Mesendoderm (in vitro differentiated cells): ENCODE measurements around the gene PLIN4.

Source experiments
- DNase-seq: peaks from one replicate; pipeline ENCODE4 v3.0.0; 2013
- H2AK5ac ChIP-seq: 2 replicates; pipeline ENCODE4 v1.6.1; 2013; ENCODE audit warnings: low read length, inconsistent platforms
- H2BK120ac ChIP-seq: 2 replicates; pipeline ENCODE4 v1.6.1; 2013; ENCODE audit warnings: low read depth, mild to moderate bottlenecking, low read length, moderate library complexity, mixed read lengths
- H2BK15ac ChIP-seq: replicated peaks from 2 replicates; pipeline ENCODE4 v1.6.1; 2013; ENCODE audit warnings: low read depth, mild to moderate bottlenecking, moderate library complexity
- H2BK5ac ChIP-seq: 2 replicates; pipeline ENCODE4 v1.6.1; 2013; ENCODE audit warnings: low read length, inconsistent platforms
- H3K18ac ChIP-seq: 2 replicates; pipeline ENCODE4 v1.6.1; 2013; ENCODE audit warnings: mild to moderate bottlenecking, low read length, mixed read lengths
- H3K23ac ChIP-seq: one replicate; pipeline ENCODE4 v1.6.1; 2013; ENCODE audit warnings: low read length
- H3K27ac ChIP-seq: 2 replicates; pipeline ENCODE4 v1.5.1; 2013; ENCODE audit warnings: low read depth, mild to moderate bottlenecking, inconsistent platforms, low read length, moderate library complexity
- H3K27me3 ChIP-seq: 2 replicates; pipeline ENCODE4 v1.6.1; 2013; ENCODE audit warnings: low read length, control low read depth, mild to moderate bottlenecking, inconsistent platforms; ENCODE audit not compliant: insufficient read depth, poor library complexity
- H3K36me3 ChIP-seq: 2 replicates; pipeline ENCODE4 v1.6.1; 2013; ENCODE audit warnings: low read length, inconsistent platforms; ENCODE audit not compliant: control insufficient read depth, insufficient read depth
- H3K4ac ChIP-seq: one replicate; pipeline ENCODE4 v1.6.1; 2013; ENCODE audit warnings: low read depth, mild to moderate bottlenecking, low read length, moderate library complexity
- H3K4me1 ChIP-seq: 2 replicates; pipeline ENCODE4 v1.6.1; 2013; ENCODE audit warnings: low read depth, low read length, inconsistent platforms; ENCODE audit not compliant: control insufficient read depth
- H3K4me2 ChIP-seq: 2 replicates; pipeline ENCODE4 v1.6.1; 2013; ENCODE audit warnings: low read length
- H3K4me3 ChIP-seq: 2 replicates; pipeline ENCODE4 v1.5.1; 2013; ENCODE audit warnings: mild to moderate bottlenecking, low read length
- H3K56ac ChIP-seq: one replicate; pipeline ENCODE4 v1.6.1; 2013; ENCODE audit warnings: low read length
- H3K79me1 ChIP-seq: 2 replicates; pipeline ENCODE4 v1.6.1; 2013; ENCODE audit warnings: low read length, inconsistent platforms
- H3K79me2 ChIP-seq: 2 replicates; pipeline ENCODE4 v1.6.1; 2013; ENCODE audit warnings: mild to moderate bottlenecking, low read length; ENCODE audit not compliant: control insufficient read depth, insufficient read depth
- H3K9ac ChIP-seq: 2 replicates; pipeline ENCODE4 v1.6.1; 2013; ENCODE audit warnings: low read length, inconsistent platforms
- H4K5ac ChIP-seq: one replicate; pipeline ENCODE4 v1.6.1; 2013; ENCODE audit warnings: low read length
- H4K8ac ChIP-seq: one replicate; pipeline ENCODE4 v1.6.1; 2013; ENCODE audit warnings: low read depth, mild to moderate bottlenecking, control low read depth, low read length, moderate library complexity
- WGBS: extraction: QIAGEN DNeasy Blood & Tissue Kit; methylation state at CpG from one replicate; pipeline ENCODE4 v1.1.7; 2013; ENCODE audit warnings: low lambda C conversion rate, missing lambda C conversion rate; ENCODE audit not compliant: insufficient coverage; ENCODE audit errors: extremely low coverage; 5-methylcytosine and 5-hydroxymethylcytosine counted together

PLIN4 gene

GRCh38 chr19:4519521-4520277 is 1.4 kb upstream of the PLIN4 start:
- Histone ChIP-seq H3K27ac (no peak overlapping the region), H3K4me1 (no peaks in the 10 kb centered on the region), H2BK15ac (no peak overlapping the region), H2BK120ac (no peak overlapping the region), H3K79me2 (no peaks in the 10 kb centered on the region), H3K23ac (no peak overlapping the region), H3K4me2 (no peak overlapping the region), H3K27me3 (no peaks in the 10 kb centered on the region), H2AK5ac (no peak overlapping the region), H3K4ac (no peak overlapping the region), H3K56ac (no peak overlapping the region), H3K79me1 (no peaks in the 10 kb centered on the region), H2BK5ac (no peak overlapping the region), H4K5ac (no peak overlapping the region), H3K18ac (no peak overlapping the region), H3K9ac (no peak overlapping the region), H3K4me3 (no peak overlapping the region), H4K8ac (no peak overlapping the region), H3K36me3 (no peaks in the 10 kb centered on the region)
- DNase-seq = no peak
- no CpG with 5 or more reads among the region's 9 CpGs for WGBS

DNA sequence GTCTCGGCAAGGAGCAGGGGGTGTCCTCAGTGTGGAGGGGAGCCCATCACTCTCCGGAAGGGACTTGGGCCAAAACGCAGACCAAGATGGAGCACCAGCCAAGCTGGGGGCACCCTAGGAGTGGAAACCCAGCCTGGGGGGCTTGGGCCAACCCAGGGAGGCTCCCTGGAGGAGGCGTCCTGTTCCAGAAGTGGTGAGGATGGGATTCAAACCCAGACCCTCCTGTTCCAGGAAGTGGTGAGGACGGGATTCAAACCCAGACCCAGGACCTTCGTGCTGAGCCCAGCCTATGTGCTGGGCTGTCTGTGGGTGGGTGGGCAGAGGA is 848 bp upstream of the PLIN4 start:
- no peak overlapping the region for H2BK5ac ChIP-seq
- H3K9ac ChIP-seq = no peak overlapping the region
- no peak overlapping the region for H3K18ac ChIP-seq
- no CpG with 5 or more reads among the region's 6 CpGs for WGBS
- no peak overlapping the region for H2AK5ac ChIP-seq
- H3K79me2 ChIP-seq = no peaks in the 10 kb centered on the region
- H3K4ac ChIP-seq = no peak overlapping the region
- H2BK15ac ChIP-seq = no peak overlapping the region
- no peak overlapping the region for H3K23ac ChIP-seq
- no peak overlapping the region for H4K8ac ChIP-seq
- no peak overlapping the region for H4K5ac ChIP-seq
- H2BK120ac ChIP-seq = no peak overlapping the region
- no peaks in the 10 kb centered on the region for H3K36me3 ChIP-seq
- H3K4me1 ChIP-seq = no peaks in the 10 kb centered on the region
- no peak overlapping the region for H3K56ac ChIP-seq
- no peak overlapping the region for H3K27ac ChIP-seq
- H3K4me3 ChIP-seq = no peak overlapping the region
- no peaks in the 10 kb centered on the region for H3K27me3 ChIP-seq
- no peak for DNase-seq
- no peaks in the 10 kb centered on the region for H3K79me1 ChIP-seq
- H3K4me2 ChIP-seq = no peak overlapping the region

DNA sequence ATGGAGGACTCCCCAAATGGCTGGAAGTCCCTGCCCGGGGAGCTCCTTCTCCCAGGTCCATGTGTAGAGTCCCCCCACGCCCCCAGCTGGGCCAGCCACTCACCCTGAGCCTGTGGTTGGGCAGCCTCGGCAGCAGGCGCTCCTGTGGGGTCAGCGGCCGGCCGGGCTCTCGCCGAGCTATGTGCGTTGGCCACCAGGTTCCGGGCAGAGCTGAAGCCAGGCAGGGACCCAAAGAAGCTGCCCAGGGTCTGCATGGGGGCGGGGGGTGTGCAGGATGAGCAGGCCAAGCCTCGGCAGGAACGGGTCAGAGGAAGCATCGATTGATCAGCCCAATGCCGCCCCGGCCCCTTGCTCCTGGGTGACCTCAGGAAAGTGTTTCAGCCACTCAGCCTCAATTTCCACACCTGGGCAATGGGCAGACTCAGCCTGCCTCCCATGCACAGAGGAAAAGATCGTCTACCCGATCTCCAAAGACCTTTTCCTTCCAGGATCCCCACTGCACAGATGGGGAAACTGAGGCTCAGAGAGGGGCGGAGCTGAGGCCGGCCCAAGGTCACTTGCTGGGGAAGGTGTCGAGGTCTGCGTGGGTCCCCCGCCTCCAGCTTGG is 732 bp downstream of the PLIN4 start:
- Histone ChIP-seq H3K4ac (no peak overlapping the region), H2BK15ac (no peak overlapping the region), H2AK5ac (no peak overlapping the region), H3K27ac (no peak overlapping the region), H2BK120ac (no peak overlapping the region), H3K56ac (no peak overlapping the region), H2BK5ac (no peak overlapping the region), H3K36me3 (no peaks in the 10 kb centered on the region), H4K8ac (no peak overlapping the region), H3K18ac (no peak overlapping the region), H3K79me1 (no peaks in the 10 kb centered on the region), H4K5ac (no peak overlapping the region), H3K23ac (no peak overlapping the region), H3K79me2 (no peaks in the 10 kb centered on the region), H3K27me3 (no peaks in the 10 kb centered on the region), H3K4me3 (no peak overlapping the region), H3K4me1 (no peaks in the 10 kb centered on the region), H3K9ac (no peak overlapping the region), H3K4me2 (no peak overlapping the region)
- DNase-seq = no peak
- WGBS = no CpG with 5 or more reads among the region's 24 CpGs

DNA sequence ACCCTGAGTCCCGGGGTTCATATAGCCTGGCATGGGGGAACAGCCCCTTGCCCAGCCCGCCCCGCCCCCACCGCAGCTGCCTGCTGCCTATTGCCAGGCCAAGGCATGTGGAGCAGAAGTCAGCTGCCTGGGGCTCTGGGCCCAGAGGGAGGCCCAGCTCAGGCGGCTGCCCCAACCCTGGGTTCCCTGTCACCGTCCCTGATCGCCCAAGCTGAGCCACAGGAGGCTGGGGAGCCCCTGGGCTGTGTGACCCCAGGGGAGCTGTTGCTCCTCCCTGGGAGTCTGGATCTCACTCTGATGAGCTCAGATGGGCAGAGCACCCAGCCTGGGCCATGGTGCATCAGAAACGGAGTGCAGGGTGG is 1.4 kb downstream of the PLIN4 start:
- no peak overlapping the region for H3K18ac ChIP-seq
- H3K79me2 ChIP-seq = no peaks in the 10 kb centered on the region
- no peak overlapping the region for H3K9ac ChIP-seq
- no peak overlapping the region for H3K4ac ChIP-seq
- no peak overlapping the region for H2BK120ac ChIP-seq
- H2AK5ac ChIP-seq = no peak overlapping the region
- no peaks in the 10 kb centered on the region for H3K79me1 ChIP-seq
- H3K36me3 ChIP-seq = no peaks in the 10 kb centered on the region
- no CpG with 5 or more reads among the region's 8 CpGs for WGBS
- no peak overlapping the region for H2BK15ac ChIP-seq
- H3K27ac ChIP-seq = no peak overlapping the region
- no peak overlapping the region for H3K4me3 ChIP-seq
- no peak overlapping the region for H4K8ac ChIP-seq
- H3K23ac ChIP-seq = no peak overlapping the region
- no peak overlapping the region for H2BK5ac ChIP-seq
- no peak overlapping the region for H3K56ac ChIP-seq
- no peak for DNase-seq
- no peak overlapping the region for H3K4me2 ChIP-seq
- no peaks in the 10 kb centered on the region for H3K4me1 ChIP-seq
- H3K27me3 ChIP-seq = no peaks in the 10 kb centered on the region
- no peak overlapping the region for H4K5ac ChIP-seq

- WGBS = no CpG with 5 or more reads among the region's 14 CpGs
- H3K56ac ChIP-seq = no peak overlapping the region
- H3K23ac ChIP-seq = no peak overlapping the region
- no peak overlapping the region for H2BK120ac ChIP-seq
- no peaks in the 10 kb centered on the region for H3K79me1 ChIP-seq
- DNase-seq = no peak
- no peak overlapping the region for H3K18ac ChIP-seq
- H3K4me2 ChIP-seq = no peak overlapping the region
- H3K9ac ChIP-seq = no peak overlapping the region
- H3K4me3 ChIP-seq = no peak overlapping the region
- no peak overlapping the region for H2BK5ac ChIP-seq
- no peaks in the 10 kb centered on the region for H3K36me3 ChIP-seq
- H3K4me1 ChIP-seq = no peaks in the 10 kb centered on the region
- H3K27me3 ChIP-seq = no peaks in the 10 kb centered on the region
- H3K79me2 ChIP-seq = no peaks in the 10 kb centered on the region
- no peak overlapping the region for H2AK5ac ChIP-seq
- no peak overlapping the region for H4K8ac ChIP-seq
- H3K4ac ChIP-seq = no peak overlapping the region
- H4K5ac ChIP-seq = no peak overlapping the region
- H2BK15ac ChIP-seq = no peak overlapping the region
- H3K27ac ChIP-seq = no peak overlapping the region
These were observed 1.9 kb downstream of the PLIN4 start for GRCh38 chr19:4516199-4516938.
